ENCODE data around the gene MIPOL1.

MIPOL1 gene

DNA sequence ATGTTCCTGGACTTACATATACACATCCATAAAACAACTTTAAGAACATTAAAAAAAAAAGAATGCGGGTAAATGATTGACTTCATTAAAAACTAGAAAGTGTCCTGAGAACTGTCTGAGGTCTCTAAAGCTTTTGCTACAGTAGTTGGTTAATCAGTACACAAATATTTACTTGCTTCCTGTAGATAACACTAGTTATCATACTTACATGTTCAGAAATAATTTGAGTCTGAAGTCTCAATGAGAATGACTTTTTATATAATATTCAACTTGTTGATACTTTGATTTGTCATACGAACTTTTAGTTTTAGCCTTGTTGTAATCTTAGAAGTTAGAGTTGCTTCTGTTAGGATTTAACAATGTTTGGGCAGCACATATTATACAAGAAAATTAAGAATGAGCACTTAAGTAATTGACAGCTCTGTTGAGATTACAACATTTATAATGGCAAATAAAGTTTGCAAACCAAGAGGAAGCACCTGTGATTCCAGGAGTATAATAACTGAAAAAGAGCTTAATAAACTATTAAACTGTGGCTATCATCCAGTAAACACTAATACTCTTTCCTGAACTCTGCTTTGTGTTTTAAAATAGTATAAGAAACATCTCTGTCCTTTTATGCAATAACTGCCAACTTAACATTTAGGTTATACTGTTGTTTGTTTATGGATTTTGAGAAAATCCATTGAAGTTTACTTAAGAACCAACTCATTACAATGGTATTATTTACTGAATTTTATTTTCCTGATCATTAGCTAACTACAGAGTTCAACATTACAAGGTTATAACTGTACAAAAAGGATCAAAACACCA, 131.7 kb downstream of the MIPOL1 start:
- TF ChIP-seq, protein P1, sequence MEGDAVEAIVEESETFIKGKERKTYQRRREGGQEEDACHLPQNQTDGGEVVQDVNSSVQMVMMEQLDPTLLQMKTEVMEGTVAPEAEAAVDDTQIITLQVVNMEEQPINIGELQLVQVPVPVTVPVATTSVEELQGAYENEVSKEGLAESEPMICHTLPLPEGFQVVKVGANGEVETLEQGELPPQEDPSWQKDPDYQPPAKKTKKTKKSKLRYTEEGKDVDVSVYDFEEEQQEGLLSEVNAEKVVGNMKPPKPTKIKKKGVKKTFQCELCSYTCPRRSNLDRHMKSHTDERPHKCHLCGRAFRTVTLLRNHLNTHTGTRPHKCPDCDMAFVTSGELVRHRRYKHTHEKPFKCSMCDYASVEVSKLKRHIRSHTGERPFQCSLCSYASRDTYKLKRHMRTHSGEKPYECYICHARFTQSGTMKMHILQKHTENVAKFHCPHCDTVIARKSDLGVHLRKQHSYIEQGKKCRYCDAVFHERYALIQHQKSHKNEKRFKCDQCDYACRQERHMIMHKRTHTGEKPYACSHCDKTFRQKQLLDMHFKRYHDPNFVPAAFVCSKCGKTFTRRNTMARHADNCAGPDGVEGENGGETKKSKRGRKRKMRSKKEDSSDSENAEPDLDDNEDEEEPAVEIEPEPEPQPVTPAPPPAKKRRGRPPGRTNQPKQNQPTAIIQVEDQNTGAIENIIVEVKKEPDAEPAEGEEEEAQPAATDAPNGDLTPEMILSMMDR (IDR thresholded peaks at IDR 0.05; ENCODE audit: low read length, missing control alignments), result no peak
- H3K4me3 ChIP-seq (replicated peaks; ENCODE audit: low read depth, low read length), result no peak overlapping the region
- DNase-seq (ENCODE audit: low read depth), result no peak

DNA sequence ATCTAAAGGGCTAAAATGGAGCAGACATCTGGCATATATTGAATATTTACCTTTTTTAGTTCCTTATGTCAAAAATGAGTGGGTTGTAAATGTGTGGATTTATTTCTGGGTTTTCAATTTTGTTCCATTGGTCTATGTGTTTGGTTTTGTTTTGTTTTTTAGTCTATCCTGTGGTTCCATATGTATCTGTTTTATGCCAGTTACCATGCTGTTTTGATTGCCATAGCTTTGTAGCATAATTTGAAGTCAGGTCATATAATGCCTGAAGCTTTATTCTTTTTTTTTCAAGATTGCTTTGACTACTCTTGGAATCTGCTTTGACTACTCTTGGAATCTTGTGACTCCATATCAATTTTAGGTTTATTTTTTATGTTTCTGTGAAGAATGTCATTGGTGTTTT, 133.2 kb downstream of the MIPOL1 start:
- no peak for DNase-seq (ENCODE audit: low read depth)
- TF ChIP-seq, protein P1 (IDR thresholded peaks at IDR 0.05; ENCODE audit: low read length, missing control alignments), result no peak
- no peak overlapping the region for H3K4me3 ChIP-seq (replicated peaks; ENCODE audit: low read depth, low read length)

DNA sequence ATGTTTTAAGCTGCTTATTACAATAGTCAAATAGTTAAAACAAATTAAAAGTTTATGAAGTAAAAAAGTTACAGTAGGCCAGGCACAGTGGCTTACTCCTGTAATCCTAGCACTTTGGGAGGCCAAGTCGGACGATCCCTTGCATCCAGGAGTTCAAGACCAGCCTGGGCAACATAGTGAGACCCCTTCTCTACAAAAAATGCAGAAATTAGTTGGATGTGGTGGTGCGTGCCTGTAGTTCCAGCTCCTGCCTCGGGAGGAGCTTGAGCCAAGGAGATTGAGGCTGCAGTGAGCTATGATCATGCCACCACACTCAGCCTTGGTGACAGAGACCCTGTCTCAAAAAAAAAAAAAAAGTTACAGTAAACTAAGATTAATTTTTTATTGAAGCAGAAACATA, 142.6 kb downstream of the MIPOL1 start:
- H3K4me3 ChIP-seq (replicated peaks; ENCODE audit: low read depth, low read length), result no peak overlapping the region
- no peak for DNase-seq (ENCODE audit: low read depth)
- TF ChIP-seq, protein P1 (IDR thresholded peaks at IDR 0.05; ENCODE audit: low read length, missing control alignments), result no peak

DNA sequence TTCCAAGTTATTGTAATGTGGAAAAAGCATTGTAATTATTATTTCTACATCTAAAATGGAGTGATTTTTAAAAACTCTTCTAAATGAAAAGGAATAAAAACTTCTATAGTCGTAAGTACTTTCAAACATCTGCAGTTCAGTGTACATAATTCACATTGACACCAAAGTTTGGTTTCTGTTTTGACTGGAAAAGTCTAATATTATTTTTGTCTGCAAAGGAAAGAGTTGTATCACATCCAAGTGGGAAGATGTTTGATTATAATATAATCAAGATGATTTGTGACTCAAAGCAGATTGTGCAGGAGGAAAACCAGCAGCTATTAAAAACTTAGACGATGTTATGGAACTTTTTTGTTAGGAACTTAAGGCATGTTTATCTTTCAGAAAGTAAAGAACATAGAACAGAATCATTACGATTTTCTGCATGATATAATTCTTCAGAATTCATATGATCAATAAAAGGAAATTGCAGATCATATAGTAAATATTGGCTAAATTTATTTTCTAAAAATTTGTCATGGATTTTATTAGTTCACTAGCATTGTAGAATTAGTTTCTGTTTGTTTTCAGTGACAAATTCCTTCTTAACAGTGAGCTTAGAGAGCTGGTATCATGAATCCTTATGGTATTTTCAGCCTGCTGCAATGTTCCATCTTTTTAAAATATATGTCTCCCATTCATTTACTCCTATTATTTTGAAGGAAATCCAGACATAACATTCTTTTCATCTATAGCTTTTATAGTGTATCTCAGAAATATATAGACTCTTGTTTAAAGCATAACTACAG, 145.8 kb downstream of the MIPOL1 start:
- no peak for DNase-seq (ENCODE audit: low read depth)
- no peak overlapping the region for H3K4me3 ChIP-seq (replicated peaks; ENCODE audit: low read depth, low read length)
- TF ChIP-seq, protein P1 (IDR thresholded peaks at IDR 0.05; ENCODE audit: low read length, missing control alignments), result no peak

DNA sequence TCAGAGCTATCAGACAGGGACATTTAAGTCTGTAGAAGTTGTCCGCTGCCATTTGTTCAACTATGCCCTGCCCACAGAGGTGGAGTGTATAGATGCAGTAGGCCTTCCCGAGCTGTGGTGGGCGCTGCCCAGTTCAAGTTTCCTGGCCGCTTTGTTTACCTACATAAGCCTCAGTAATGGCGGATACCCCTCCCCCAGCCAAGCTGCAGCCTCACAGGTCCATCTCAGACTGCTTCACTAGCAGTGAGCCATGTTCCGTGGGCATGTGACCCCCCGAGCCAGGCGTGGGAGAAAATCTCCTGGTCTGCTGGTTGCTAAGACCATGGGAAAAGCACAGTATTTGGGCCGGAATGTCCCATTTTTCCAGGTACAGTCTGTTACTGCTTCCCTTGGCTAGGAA, 165.9 kb downstream of the MIPOL1 start:
- H3K4me3 ChIP-seq (replicated peaks; ENCODE audit: low read depth, low read length), result no peak overlapping the region
- TF ChIP-seq, protein P1 (IDR thresholded peaks at IDR 0.05; ENCODE audit: low read length, missing control alignments), result no peak
- no peak for DNase-seq (ENCODE audit: low read depth)

DNA sequence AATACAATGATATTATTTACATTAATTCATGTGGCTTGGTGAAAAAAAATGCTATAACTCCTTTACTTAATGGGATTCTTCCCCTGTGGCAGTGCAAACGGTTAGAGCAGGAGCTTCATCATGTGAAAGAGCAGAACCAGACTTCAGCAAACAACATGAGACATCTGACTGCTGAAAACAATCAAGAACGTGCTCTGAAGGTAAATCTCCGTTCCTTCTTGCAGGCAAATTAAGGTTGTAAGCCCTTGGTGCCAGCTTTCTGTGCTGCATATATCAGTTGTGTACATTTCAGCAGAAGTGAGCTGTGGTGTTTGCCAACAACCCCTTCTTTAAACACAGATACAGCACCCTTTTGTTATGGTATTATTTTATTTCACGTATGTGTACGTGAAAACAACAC, 171.7 kb downstream of the MIPOL1 start:
- TF ChIP-seq, protein P1 (IDR thresholded peaks at IDR 0.05; ENCODE audit: low read length, missing control alignments), result no peak
- H3K4me3 ChIP-seq (replicated peaks; ENCODE audit: low read depth, low read length), result no peak overlapping the region
- DNase-seq (ENCODE audit: low read depth), result no peak

Measured in fibroblast of pulmonary artery (primary cell).